ENCODE data around the gene GIMAP5. TPM values are rescaled to one million over a fixed set of nuclear protein-coding genes. Genes with fewer than 3 reads are reported as not detected.

GIMAP5 gene
- total RNA-seq, 1 donor from 2014 or later: 89.3 TPM

- no peaks in the 10 kb centered on the region for H3K9me3 ChIP-seq
- no peak for TF ChIP-seq CTCF (IDR thresholded peaks at IDR 0.05)
- H3K36me3 ChIP-seq: no peaks in the 10 kb centered on the region
- no peak overlapping the region for H3K4me3 ChIP-seq
- DNase-seq (ENCODE audit: low spot score in 2 of 2): no peak
- intact Hi-C loops (cut with DNase I): no loop called here
- no peak overlapping the region for H3K27ac ChIP-seq
- H3K27me3 ChIP-seq: no peaks in the 10 kb centered on the region
- no peaks in the 10 kb centered on the region for H3K4me1 ChIP-seq
These were observed 9.2 kb upstream of the GIMAP5 start for GRCh38 chr7:150728011-150728410.

DNA sequence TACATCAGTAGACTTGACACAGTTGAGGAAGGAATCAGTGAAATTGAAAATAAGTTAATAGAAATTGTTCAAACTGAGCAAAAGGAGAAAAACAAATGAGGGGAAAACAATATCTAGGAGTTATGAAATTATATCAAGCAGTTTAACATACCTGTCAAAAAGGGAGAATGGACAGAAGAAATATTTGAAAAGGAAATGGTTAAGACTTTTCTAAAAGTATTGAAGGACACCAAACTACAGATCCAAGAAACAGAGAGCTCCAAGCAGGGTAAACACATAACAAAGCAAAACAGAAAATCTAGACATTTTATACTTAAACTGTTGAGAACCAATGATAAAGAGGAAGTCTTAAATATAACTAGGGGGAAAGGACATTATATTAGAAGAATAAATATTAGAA, 8.6 kb upstream of the GIMAP5 start:
- H3K4me1 ChIP-seq: no peaks in the 10 kb centered on the region

DNA sequence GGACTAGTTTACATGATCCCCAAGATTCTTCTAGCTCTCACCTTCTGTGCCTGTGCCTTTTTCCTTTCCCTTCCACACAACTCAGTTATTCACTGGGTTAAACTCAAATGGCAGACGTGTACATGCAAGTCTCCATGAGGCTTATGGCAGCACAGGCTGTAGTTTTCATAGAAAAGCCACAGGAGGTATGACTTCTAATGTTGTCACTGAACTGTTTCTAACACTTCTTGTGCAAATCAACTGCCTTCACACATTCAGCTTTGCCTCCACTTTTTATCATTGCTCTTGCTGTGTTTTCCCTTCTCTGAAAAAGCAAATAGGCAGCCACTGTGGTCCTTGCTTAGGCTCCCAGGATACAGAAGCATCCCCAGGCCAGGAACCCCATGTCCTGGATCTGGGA, 5.3 kb upstream of the GIMAP5 start:
- H3K27ac ChIP-seq: no peak overlapping the region

More for the DNA sequence above, 8.6 kb upstream of the GIMAP5 start:
- no peak for TF ChIP-seq CTCF (IDR thresholded peaks at IDR 0.05)
- DNase-seq (ENCODE audit: low spot score in 2 of 2): no peak
- H3K27me3 ChIP-seq: no peaks in the 10 kb centered on the region
- H3K4me3 ChIP-seq: no peak overlapping the region
- no peaks in the 10 kb centered on the region for H3K36me3 ChIP-seq
- no peak overlapping the region for H3K27ac ChIP-seq
- intact Hi-C loops (cut with DNase I): no loop called here
- H3K9me3 ChIP-seq: no peaks in the 10 kb centered on the region

GRCh38 chr7:150732786-150733481, 4.3 kb upstream of the GIMAP5 start:
- H3K27ac ChIP-seq: no peak overlapping the region
- TF ChIP-seq CTCF (IDR thresholded peaks at IDR 0.05): no peak
- no peaks in the 10 kb centered on the region for H3K36me3 ChIP-seq
- intact Hi-C loops (cut with DNase I): no loop called here
- no peak for DNase-seq (ENCODE audit: low spot score in 2 of 2)
- no peaks in the 10 kb centered on the region for H3K27me3 ChIP-seq
- no peak overlapping the region for H3K4me3 ChIP-seq
- no peaks in the 10 kb centered on the region for H3K9me3 ChIP-seq
- H3K4me1 ChIP-seq: no peaks in the 10 kb centered on the region

More for the DNA sequence above, 5.3 kb upstream of the GIMAP5 start:
- intact Hi-C loops (cut with DNase I): no loop called here
- Histone ChIP-seq H3K36me3 (no peaks in the 10 kb centered on the region), H3K9me3 (no peaks in the 10 kb centered on the region), H3K4me3 (no peak overlapping the region), H3K4me1 (no peaks in the 10 kb centered on the region), H3K27me3 (no peaks in the 10 kb centered on the region)
- no peak for TF ChIP-seq CTCF (IDR thresholded peaks at IDR 0.05)
- no peak for DNase-seq (ENCODE audit: low spot score in 2 of 2)

DNA sequence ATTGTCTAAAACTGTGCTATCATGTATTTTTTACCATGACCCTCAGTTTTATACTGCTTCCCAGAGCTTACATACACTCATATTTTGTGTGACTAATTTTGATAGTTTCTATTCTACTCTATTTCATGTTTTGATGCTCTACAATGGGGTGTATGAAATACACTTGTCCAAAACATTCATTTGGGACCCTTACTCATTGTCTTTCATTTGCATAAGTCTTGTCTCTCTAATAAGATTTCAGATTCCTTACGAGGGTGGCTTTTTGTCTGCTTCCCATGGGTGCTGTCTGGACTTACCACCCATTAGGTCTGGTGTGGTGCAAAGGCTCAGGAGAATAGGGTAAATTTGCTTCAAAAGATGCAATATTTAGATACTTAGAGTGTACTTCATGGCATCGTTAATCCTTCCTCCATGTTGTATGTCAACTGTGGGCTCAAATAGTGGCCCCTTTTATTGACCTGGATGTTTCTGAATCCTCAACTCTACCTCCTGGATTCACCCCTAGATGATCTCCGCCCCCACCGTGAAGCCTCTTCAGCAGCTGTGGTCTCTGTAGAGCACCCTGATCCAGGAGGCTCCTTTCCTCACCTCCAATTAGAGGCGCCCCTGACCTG, 3.6 kb upstream of the GIMAP5 start:
- Histone ChIP-seq H3K9me3 (no peaks in the 10 kb centered on the region), H3K27ac (no peak overlapping the region), H3K36me3 (no peaks in the 10 kb centered on the region), H3K4me3 (no peak overlapping the region), H3K4me1 (no peaks in the 10 kb centered on the region), H3K27me3 (no peaks in the 10 kb centered on the region)
- DNase-seq (ENCODE audit: low spot score in 2 of 2): no peak
- TF ChIP-seq CTCF (IDR thresholded peaks at IDR 0.05): no peak
- intact Hi-C loops (cut with DNase I): no loop called here

Measured in ascending aorta (tissue), 2 donors.